HepG2 (cell line): ENCODE measurements around the gene DLEC1. TPM values are rescaled to one million over a fixed set of nuclear protein-coding genes. Genes with fewer than 3 reads are reported as not detected.
"Not testable (repeated sequence)": the region's sequence is repeated elsewhere in the genome, so short reads cannot be mapped to it uniquely, and the experiment has no call there.

ENCODE experiments used
- ATAC-seq: fragments of 200-7000 bp; cut with Tn5 transposase; 3 replicates; pipeline ENCODE4 v1.9.1; 2020; ENCODE audit warnings: mild to moderate bottlenecking, moderate library complexity
- BruUV-seq: library from RNA; stranded (reverse); fragments of 400-500 nt; replicated peaks from 2 replicates; lab custom pipeline; 2021; lab: Mats Ljungman, UMichigan
- CTCF ChIA-PET: fragments of 300-600 bp; formaldehyde crosslinking; extraction: SDS; loops from one replicate; lab custom pipeline; 2021; ENCODE audit warnings: low total read pairs, inconsistent platforms, low intra/inter-chr PET ratio; lab: Yijun Ruan, JAX
- POLR2A ChIA-PET: fragments of 350-600 bp; sonication (Branson Sonifier 250); formaldehyde crosslinking; loops from one replicate; lab custom pipeline; 2020; ENCODE audit warnings: antibody characterized with exemption, inconsistent platforms; lab: Yijun Ruan, JAX
- DNase-seq: peaks from one replicate; pipeline ENCODE4 v3.0.0-alpha.2; 2015; ENCODE audit warnings: low spot score
- FAIRE-seq: peaks from 3 replicates; lab custom pipeline; 2011; peaks lifted over from hg19 to GRCh38; lab: Jason Lieb, UNC
- H2AFZ ChIP-seq: one replicate; pipeline ENCODE4 v1.6.1; 2011; ENCODE audit warnings: low read length, inconsistent platforms
- H3K27ac ChIP-seq: fragments of 300-600 bp; 3 replicates; pipeline ENCODE4 v1.8.0; 2011; ENCODE audit warnings: mixed run types, mild to moderate bottlenecking, mixed read lengths, low read length, inconsistent platforms; ENCODE audit not compliant: insufficient read depth; ENCODE audit errors: extremely low read length
- H3K27me3 ChIP-seq, 2 experiments: fragments of 200-600 bp in 1 of 2; 2 replicates in 1 of 2; 3 replicates in 1 of 2; pipeline versions ENCODE4 v1.6.0 to v1.8.0; 2011; ENCODE audit warnings: low read length in 2 of 2, mild to moderate bottlenecking in 2 of 2, moderate library complexity in 2 of 2, inconsistent platforms in 1 of 2; ENCODE audit not compliant: insufficient read depth in 2 of 2, control insufficient read depth in 1 of 2
- H3K36me3 ChIP-seq, 2 experiments: fragments of 200-600 bp in 1 of 2; replicated peaks in 1 of 2; 2 replicates in 1 of 2; 3 replicates in 1 of 2; pipeline versions ENCODE4 v1.5.1 to v1.8.0; 2011; ENCODE audit warnings: low read length in 2 of 2, inconsistent platforms in 1 of 2; ENCODE audit not compliant: insufficient read depth in 2 of 2, control insufficient read depth in 1 of 2
- H3K4me1 ChIP-seq: 2 replicates; pipeline ENCODE4 v1.5.1; 2012; ENCODE audit warnings: low read length, inconsistent platforms; ENCODE audit not compliant: insufficient read depth
- H3K4me2 ChIP-seq: 2 replicates; pipeline ENCODE4 v1.6.0; 2011; ENCODE audit warnings: low read depth, low read length, inconsistent platforms
- H3K4me3 ChIP-seq, 3 experiments: fragments of 200-600 bp in 1 of 3; sonication (generic), shearing (Covaris generic) in 1 of 3; replicated peaks in 1 of 3; 2 replicates each; pipeline ENCODE4 v1.5.1; 2011 to 2016; ENCODE audit warnings: low read length in 3 of 3, inconsistent platforms in 2 of 3, low read depth in 2 of 3, mild to moderate bottlenecking in 2 of 3, control low read depth in 1 of 3, mixed read lengths in 1 of 3; ENCODE audit not compliant: insufficient read depth in 1 of 3
- H3K79me2 ChIP-seq: one replicate; pipeline ENCODE4 v1.6.1; 2011; ENCODE audit warnings: low read length, inconsistent platforms; ENCODE audit not compliant: insufficient read depth
- H3K9ac ChIP-seq: 2 replicates; pipeline ENCODE4 v1.6.0; 2011; ENCODE audit warnings: mild to moderate bottlenecking, low read depth, low read length, inconsistent platforms; ENCODE audit not compliant: insufficient read depth
- H3K9me3 ChIP-seq: 2 replicates; pipeline ENCODE4 v1.5.1; 2012; ENCODE audit warnings: mild to moderate bottlenecking, low read length
- H4K20me1 ChIP-seq: 2 replicates; pipeline ENCODE4 v1.6.0; 2011; ENCODE audit warnings: inconsistent platforms, mild to moderate bottlenecking, low read length, moderate library complexity; ENCODE audit not compliant: insufficient read depth
- ELF1 ChIP-seq: sonication (generic); formaldehyde crosslinking; IDR thresholded peaks from 2 replicates; pipeline ENCODE4 v1.4.0; 2020; ENCODE audit warnings: missing genetic modification reagents
- ZNF382 ChIP-seq: sonication (generic); formaldehyde crosslinking; IDR thresholded peaks from 2 replicates; pipeline ENCODE4 v1.5.0; 2020; ENCODE audit warnings: missing genetic modification reagents, mild to moderate bottlenecking, borderline replicate concordance
- ZNF547 ChIP-seq: sonication (generic); formaldehyde crosslinking; IDR thresholded peaks from 2 replicates; pipeline ENCODE4 v1.5.1; 2020; ENCODE audit warnings: mild to moderate bottlenecking, missing genetic modification reagents
- in situ Hi-C: cut with HindIII; loops from 2 replicates; pipeline ENCODE4 v1.10.0; 2017; ENCODE audit warnings: low pct_unique_long_range_greater_than_20kb; ENCODE audit not compliant: extremely low pct_ligation_motif_present
- intact Hi-C: fragments of 100-400 bp; cut with micrococcal nuclease; formaldehyde crosslinking; loops from one replicate; pipeline ENCODE4 v1.10.0; 2022; ENCODE audit not compliant: unreplicated experiment
- polyA plus RNA-seq, 8 experiments: library from polyadenylated mRNA; depleted of rRNA in 3 of 8; stranded (reverse) in 7 of 8; unstranded in 1 of 8; fragments of >200 nt; fragmentation: Illumina TruSeq in 4 of 8; extraction: Trizol in 4 of 8; gene quantifications; 2 replicates each; pipeline versions ENCODE4 v1.2.1 to v1.2.3, GENCODE V29; 2011 to 2016; ENCODE audit warnings: low read depth in 4 of 8, missing spikeins in 1 of 8, mixed read lengths in 1 of 8; ENCODE audit not compliant: insufficient read depth in 1 of 8
- total RNA-seq, 5 experiments: library from RNA; depleted of rRNA; stranded (reverse); fragments of >200 nt; fragmentation: Illumina TruSeq; extraction: Trizol; gene quantifications; 2 replicates each; pipeline ENCODE4 v1.2.3, GENCODE V29; 2016; ENCODE audit warnings: low read depth in 1 of 5
- TF ChIP-seq, protein P1 (sequence below): sonication (generic); formaldehyde crosslinking; IDR thresholded peaks from 2 replicates; pipeline ENCODE4 v1.8.1; 2023; ENCODE audit warnings: mild to moderate bottlenecking, missing genetic modification reagents

Gene DLEC1
- total and polyA plus RNA-seq, 2 of the 13 experiments (the other 11 are each of a cell fraction or from before 2014, with no cell fraction given), result 0.09 TPM; not detected in 1

DNA sequence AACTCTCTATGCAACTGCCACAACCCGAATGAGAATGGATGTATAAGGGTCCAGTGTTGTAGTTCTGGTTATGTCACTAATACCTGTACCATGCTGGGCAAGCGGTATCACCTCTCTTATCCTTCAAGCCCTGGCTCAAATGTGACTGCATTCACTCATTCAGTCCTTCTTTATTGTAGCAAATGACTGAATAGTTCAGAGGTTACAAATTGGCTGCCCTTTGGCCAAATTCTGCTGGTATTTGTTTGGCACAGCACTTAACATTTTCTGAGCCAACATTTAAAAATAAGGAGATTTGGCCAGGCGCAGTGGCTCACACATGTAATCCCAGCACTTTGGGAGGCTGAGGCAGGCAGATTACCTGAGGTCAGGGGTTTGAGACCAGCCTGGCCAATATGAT, 47.5 kb downstream of the DLEC1 start (continued):
- TF ChIP-seq ZNF547 (CRISPR knock-in tag), result no peak
- TF ChIP-seq, protein P1, sequence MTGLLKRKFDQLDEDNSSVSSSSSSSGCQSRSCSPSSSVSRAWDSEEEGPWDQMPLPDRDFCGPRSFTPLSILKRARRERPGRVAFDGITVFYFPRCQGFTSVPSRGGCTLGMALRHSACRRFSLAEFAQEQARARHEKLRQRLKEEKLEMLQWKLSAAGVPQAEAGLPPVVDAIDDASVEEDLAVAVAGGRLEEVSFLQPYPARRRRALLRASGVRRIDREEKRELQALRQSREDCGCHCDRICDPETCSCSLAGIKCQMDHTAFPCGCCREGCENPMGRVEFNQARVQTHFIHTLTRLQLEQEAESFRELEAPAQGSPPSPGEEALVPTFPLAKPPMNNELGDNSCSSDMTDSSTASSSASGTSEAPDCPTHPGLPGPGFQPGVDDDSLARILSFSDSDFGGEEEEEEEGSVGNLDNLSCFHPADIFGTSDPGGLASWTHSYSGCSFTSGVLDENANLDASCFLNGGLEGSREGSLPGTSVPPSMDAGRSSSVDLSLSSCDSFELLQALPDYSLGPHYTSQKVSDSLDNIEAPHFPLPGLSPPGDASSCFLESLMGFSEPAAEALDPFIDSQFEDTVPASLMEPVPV (CRISPR knock-in tag), result no peak
- no peak for TF ChIP-seq ZNF382 (CRISPR knock-in tag)
- TF ChIP-seq ELF1 (CRISPR knock-in tag), result no peak

DNA sequence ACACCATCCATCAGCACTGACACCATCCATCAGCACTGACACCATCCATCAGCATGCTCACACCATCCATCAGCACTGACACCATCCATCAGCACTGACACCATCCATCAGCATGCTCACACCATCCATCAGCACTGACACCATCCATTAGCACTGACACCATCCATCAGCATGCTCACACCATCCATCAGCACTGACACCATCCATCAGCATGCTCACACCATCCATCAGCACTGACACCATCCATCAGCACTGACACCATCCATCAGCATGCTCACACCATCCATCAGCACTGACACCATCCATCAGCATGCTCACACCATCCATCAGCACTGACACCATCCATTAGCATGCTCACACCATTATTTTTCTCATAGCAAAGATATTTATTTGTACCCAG, 48.3 kb downstream of the DLEC1 start:
- FAIRE-seq, H4K20me1 ChIP-seq, H3K36me3 ChIP-seq, ATAC-seq, POLR2A ChIA-PET, CTCF ChIA-PET, BruUV-seq, H3K9me3 ChIP-seq, H3K27me3 ChIP-seq, intact Hi-C loops, H3K27ac ChIP-seq, H3K4me2 ChIP-seq, H3K4me1 ChIP-seq, DNase-seq, in situ Hi-C loops, H3K4me3 ChIP-seq, H2AFZ ChIP-seq, H3K79me2 ChIP-seq, H3K9ac ChIP-seq: not testable (repeated sequence)
